HG02642 (cell line): ENCODE measurements around the gene LRRC8D.
"Not testable (repeated sequence)": the region's sequence is repeated elsewhere in the genome, so short reads cannot be mapped to it uniquely, and the experiment has no call there.

Experiments used
- ATAC-seq: cut with Tn5 transposase; IDR thresholded peaks from one replicate; pipeline ENCODE4 v1.9.1; 2021; ENCODE audit warnings: mild to moderate bottlenecking; ENCODE audit not compliant: unreplicated experiment, poor library complexity

The LRRC8D gene

GRCh38 chr1:89820422-89821321, at the start of gene LRRC8D:
Gene LRRC8D, plus strand, starts transcription at chr1:89821032. Its CDS starts 112,037 bp downstream, at chr1:89933069.
- ATAC-seq, result peak; percentile 79

GRCh38 chr1:89771991-89772560, 48.8 kb upstream of the LRRC8D start:
- ATAC-seq, result no peak

DNA sequence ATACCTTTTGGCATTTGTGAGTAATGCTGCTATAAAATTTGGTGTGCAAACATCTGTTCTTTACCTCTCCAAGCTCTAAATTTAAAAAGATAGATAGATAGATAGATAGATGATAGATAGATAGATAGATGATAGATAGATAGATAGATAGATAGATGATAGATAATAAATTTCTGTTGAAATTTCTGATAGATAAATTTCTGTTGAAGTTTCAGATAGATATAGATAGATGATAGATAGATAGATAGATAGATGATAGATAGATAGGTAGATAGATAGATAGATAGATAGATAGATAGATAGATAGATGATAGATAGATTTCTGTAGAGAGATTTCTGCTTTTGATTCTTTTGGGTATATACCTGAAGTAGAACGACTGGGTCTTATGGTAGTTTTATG, 44.7 kb upstream of the LRRC8D start:
- ATAC-seq, result not testable (repeated sequence)

DNA sequence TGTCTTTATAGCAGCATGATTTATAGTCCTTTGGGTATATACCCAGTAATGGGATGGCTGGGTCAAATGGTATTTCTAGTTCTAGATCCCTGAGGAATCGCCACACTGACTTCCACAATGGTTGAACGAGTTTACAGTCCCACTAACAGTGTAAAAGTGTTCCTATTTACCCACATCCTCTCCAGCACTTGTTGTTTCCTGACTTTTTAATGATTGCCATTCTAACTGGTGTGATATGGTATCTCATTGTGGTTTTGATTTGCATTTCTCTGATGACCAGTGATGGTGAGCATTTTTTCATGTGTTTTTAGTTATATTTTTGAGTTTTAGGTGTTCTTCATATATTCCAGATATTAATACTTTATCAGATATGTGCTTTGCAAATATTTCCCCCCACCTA, 43.6 kb upstream of the LRRC8D start:
- ATAC-seq, result not testable (repeated sequence)

DNA sequence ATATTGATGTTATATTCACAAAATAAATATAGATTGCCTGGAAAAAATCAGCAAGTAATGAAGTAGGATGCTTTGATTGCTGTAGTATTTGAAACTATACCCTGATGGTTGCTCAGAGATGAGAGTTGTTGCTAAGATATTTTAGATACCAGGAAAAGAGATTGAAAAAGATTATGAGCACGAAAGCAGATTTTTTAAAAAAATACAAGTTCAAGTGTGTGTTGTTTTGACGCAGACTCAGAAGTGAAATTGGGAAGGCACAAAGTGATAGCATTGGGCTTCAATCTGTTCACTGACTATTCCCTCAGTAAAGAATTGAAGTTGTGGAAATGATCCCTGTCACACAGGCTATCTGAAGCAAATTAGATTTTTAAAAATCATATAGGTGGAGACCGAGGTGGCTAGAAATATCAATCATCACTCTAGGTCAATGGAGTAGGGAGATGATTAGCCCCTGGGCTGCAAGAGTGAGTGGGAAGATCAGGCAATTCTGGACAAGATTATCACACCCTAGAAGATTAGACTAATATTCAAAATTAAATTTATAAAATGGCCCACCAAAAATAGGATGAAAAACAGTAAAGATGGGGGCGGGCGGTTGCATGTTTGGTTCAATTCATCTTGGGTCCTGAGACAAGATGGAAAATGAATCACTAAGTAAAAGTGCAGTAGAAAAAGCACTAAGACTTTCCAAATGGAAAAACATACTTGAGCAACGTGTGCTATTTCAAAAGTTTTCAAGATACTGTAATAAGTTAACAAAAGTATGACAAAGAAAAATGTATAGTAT, 41.5 kb upstream of the LRRC8D start:
- no peak for ATAC-seq

DNA sequence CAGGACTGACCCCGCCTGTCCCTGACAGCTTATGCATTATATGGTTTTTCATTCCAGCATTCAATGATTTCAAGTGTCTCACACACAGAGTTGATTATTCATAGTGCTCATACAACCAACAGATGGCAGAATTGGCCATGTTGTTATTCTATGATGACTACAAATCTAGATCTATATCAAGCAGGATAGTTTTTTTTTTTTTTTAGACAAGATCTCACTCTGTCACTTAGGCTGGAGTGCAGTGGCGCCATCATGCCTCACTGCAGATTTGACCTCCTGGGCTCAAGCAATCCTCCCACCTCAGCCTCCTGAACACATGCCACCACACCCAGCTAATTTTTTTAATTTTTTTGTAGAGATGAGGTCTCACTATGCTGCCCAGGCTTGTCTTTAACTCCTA, 40.1 kb upstream of the LRRC8D start:
- ATAC-seq, result no peak

DNA sequence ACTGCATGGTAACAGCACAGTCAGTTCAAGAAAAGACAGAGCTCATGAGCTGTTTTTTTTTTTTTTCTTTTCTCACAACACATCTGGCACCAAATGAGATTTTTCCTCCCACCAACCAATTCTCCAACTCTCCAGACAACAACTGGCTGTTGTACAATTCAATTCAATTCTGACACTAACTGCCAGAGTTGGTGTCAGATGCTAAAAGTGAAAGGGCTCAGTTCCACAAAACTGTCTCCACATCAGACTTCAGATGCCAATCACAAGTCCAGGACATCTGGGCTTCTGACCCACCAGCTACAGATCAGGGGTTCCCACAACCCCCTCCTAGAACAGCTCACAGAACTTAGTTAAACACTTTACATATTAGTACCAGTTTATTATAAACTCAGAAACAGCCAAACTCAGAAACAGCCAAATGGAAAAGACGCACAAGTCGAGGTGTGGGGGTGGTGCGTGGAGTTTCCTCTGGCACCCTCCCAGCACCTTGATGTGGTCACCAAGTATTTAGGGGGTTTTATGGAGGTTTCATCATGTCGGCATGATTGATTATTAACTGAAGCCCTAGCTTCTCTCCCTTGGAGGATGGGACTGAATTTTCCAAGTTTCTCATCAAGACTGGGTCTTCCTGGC, 39.2 kb upstream of the LRRC8D start:
- peak; percentile 89 for ATAC-seq

GRCh38 chr1:89786628-89787214, 34.1 kb upstream of the LRRC8D start:
- no peak for ATAC-seq

DNA sequence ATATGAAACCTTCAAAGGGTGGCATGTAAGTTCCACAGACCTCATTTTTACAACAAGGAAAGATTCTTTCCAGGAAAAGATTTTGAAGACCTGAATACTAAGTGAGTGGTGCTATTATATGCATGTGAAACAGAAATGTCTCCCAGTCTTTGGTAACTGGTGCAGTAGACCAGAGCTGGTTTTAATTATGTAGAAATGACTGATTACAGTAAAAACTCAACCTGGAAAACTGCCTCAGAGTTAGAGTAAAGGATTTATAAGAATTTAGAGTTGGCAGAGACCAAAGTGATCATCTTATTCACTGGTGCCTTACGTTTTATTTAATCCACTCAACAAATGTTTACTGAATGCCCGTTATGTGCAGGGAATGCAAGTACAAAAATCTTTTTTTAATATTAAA, 30.2 kb upstream of the LRRC8D start:
- ATAC-seq, result no peak

GRCh38 chr1:89791064-89791726, 29.6 kb upstream of the LRRC8D start:
- no peak for ATAC-seq

GRCh38 chr1:89794406-89794805, 26.4 kb upstream of the LRRC8D start:
- no peak for ATAC-seq

DNA sequence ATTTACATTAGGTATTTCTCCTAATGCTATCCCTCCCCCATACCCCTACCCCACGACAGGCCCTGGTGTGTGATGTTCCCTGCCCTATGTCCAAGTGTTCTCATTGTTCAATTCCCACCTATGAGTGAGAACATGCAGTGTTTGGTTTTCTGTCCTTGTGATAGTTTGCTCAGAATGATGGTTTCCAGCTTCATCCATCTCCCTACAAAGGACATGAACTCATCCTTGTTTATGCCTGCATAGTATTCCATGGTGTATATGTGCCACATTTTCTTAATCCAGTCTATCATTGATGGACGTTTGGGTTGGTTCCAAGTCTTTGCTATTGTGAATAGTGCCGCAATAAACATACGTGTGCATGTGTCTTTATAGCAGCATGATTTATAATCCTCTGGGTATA, 25.3 kb upstream of the LRRC8D start:
- ATAC-seq, result not testable (repeated sequence)

GRCh38 chr1:89797876-89798275, 23.0 kb upstream of the LRRC8D start:
- ATAC-seq, result not testable (repeated sequence)

- no peak for ATAC-seq
Measured at GRCh38 chr1:89799495-89799894, 21.3 kb upstream of the LRRC8D start.

DNA sequence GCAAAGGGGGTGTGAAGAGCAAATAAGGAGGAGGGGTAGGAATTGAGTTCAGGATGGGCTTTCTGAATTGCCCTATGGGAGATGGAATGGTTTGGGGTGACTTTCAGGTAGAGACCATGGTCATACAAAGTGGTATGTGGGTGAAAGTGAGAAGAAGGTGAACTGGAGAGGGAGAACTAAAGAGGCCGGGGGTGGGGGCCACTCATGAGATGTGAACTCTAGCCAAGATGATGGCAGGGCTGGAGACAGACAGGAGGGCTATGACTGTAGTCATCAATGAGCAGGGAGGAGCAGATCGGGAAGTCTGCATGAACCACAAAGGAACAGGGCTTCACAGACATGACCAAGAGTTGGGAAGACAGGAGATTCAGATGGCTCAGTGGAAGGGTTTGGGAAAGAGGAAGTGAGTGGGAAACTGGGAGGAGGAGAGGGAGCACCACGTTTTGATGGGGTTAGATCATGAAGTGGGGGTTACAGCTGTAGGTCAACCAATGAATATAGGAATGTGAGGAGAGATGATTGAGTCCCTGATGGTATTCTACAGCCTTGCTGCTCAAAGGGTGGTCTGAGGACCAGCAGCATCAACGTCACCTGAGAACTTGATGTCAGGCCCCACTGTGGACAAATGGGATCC, 20.7 kb upstream of the LRRC8D start:
- no peak for ATAC-seq

DNA sequence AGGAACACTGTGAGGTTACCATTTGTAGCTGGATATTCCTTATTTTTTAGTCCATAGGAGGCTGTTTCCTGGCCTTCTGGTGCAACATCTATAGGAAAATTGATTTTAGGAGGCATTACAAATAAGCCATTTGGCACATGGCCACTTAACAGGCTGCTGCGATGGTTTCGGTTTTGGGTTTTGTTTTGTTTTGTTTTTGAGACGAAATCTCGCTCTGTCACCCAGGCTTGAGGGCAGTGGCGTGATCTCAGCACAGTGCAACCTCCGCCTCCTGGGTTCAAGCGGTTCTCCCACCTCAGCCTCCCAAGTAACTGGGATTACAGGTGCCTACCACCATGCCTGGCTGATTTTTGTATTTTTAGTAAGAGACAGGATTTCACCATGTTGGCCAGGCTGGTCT, 20.1 kb upstream of the LRRC8D start:
- no peak for ATAC-seq

DNA sequence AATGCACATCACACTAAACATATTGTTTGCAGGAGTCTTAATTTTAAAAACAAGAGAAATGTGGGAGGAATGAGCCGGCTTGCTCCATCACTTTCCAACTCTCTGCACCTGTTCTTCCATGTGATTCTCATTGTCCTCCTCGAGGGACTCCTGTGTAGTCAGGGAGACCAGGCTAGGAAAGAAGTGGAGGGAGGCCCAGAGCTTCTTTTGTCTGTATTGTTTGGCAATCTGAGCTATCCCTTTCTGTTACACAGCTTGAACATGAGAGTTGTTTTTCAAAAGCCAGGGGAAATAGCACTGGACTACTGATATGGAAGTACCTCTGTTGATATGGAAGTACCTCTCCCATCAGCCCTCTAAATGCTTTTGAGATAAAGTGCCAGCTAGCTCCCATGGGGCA, 18.8 kb upstream of the LRRC8D start:
- ATAC-seq, result no peak

- no peak for ATAC-seq
Measured at GRCh38 chr1:89802841-89803240, 18.0 kb upstream of the LRRC8D start.

DNA sequence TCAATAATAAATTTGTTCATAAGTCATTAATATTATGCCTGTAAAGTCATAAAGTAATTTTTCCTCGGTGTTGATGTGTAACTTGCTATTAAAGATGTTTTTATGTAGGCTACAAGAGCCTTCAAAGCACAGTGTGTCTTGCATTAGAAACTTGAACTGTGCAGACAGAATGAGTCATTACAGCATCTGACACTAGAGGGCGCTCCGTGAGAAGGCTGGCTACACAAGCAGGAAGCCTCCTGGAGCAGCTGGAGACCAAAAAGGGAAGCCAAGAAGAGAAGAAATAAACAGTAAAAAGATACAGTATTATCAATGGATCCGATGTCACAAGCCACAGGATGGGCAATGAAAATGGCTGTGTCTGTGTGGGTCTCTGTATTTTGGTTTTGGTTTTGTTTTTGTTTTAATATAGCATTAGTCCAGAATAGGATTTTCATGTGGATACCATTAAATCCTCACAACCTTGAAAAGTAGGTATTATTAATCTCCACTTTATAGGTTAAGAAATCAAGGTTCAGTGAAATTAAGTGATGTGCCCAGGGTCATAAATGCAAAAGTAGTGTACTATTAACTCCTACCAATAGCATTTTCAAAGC, 16.1 kb upstream of the LRRC8D start:
- peak; percentile 88 for ATAC-seq
